ENCODE data around the gene CCDC177. TPM values are rescaled to one million over a fixed set of nuclear protein-coding genes. Genes with fewer than 3 reads are reported as not detected.
A peak's percentile ranks its signal among the peaks of the same experiment; 100 is the strongest.

CCDC177 gene
- total RNA-seq, 1 donor from 2014 or later, result 3.4 TPM

DNA sequence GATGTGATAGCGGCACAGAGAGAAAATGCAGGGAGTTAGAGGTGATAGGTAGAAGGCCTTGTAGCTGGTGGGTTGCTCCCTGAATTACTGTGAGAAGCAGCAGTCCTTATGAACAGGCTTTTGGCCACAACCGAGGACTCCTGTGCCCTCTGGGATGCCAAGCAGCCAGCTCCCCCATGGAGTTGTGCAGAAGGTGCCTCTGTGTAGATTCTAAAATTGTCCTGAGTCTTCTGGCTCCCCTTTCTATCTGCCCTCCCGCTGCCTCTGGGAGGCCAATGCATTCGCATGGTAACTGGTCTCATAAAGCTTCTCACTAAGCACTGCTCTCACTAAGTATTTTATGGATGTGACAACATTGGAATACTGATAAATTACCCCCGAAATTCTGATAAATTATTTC, 20.7 kb upstream of the CCDC177 start:
- Mint-ChIP-seq H3K4me3 (no peak overlapping the region), H3K4me1 (ENCODE audit: unreplicated experiment) (peaks cover 19% of the 10 kb centered on the region), H3K27ac (peak overlapping the region; percentile 32)

DNA sequence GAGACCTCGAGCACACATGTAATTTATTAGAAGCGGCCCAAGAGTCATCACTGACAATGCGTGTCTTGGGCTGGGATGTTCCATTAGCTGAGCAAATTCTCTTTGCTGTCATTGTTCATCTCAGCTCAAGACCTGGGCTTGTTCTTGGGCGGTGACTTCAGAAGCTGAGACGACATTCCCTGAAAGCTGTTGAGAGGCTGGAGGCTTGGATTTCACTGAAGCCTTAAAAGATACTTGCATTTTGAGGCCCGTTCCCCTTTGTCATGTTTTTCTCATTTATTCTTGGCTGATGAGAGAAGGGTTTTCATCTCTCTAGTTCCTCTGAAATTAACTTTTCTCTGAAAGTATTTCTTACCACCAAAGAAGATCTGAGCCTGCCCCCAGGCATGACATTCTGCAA, 20.2 kb upstream of the CCDC177 start:
- Mint-ChIP-seq H3K36me3 (no peaks in the 10 kb centered on the region), H3K4me3 (no peak overlapping the region), H3K4me1 (ENCODE audit: unreplicated experiment) (peaks cover 19% of the 10 kb centered on the region), H3K27ac (peak overlapping the region; percentile 32), H3K27me3 (no peaks in the 10 kb centered on the region), H3K9me3 (no peaks in the 10 kb centered on the region)
- TF ChIP-seq, protein P1, sequence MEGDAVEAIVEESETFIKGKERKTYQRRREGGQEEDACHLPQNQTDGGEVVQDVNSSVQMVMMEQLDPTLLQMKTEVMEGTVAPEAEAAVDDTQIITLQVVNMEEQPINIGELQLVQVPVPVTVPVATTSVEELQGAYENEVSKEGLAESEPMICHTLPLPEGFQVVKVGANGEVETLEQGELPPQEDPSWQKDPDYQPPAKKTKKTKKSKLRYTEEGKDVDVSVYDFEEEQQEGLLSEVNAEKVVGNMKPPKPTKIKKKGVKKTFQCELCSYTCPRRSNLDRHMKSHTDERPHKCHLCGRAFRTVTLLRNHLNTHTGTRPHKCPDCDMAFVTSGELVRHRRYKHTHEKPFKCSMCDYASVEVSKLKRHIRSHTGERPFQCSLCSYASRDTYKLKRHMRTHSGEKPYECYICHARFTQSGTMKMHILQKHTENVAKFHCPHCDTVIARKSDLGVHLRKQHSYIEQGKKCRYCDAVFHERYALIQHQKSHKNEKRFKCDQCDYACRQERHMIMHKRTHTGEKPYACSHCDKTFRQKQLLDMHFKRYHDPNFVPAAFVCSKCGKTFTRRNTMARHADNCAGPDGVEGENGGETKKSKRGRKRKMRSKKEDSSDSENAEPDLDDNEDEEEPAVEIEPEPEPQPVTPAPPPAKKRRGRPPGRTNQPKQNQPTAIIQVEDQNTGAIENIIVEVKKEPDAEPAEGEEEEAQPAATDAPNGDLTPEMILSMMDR (conservative IDR thresholded peaks at IDR 0.05), result no peak
- no peak for DNase-seq (ENCODE audit: extremely low spot score, unreplicated experiment)

More for the DNA sequence above, 20.7 kb upstream of the CCDC177 start:
- H3K36me3 Mint-ChIP-seq, result no peaks in the 10 kb centered on the region
- no peak for DNase-seq (ENCODE audit: extremely low spot score, unreplicated experiment)
- H3K9me3 Mint-ChIP-seq, result no peaks in the 10 kb centered on the region
- H3K27me3 Mint-ChIP-seq, result no peaks in the 10 kb centered on the region
- TF ChIP-seq, protein P1 (conservative IDR thresholded peaks at IDR 0.05), result no peak

DNA sequence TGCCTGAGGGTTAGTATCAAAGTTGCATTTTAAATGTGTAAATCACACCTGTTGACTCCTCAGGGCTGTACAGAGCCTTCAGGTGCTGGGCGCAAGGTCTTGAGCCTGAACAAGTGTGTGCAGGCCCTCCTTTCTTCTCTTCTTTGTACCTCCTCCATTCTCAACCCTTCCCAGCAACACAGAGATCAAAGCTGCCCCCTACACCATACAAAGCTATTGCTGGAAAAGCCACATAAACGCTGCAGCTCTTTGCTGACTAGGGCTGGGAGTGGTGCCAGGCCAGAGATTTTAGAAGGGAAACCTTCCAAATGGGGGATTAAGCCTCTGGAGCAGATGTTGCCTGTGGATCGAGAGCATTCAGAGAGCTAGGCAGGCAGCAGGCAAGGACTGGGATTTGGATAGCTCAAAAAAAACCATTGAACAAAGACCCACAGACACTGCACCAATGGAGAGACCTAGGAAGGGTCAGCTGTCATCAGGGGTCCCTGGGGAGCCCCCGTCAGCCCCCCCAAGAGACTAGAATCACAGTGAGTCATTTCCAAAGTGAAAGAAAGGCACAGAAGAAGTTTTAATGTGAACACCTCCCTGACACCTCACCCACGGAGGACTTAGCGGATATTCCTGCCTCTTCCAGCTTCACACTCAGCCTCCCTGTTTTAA, 18.5 kb upstream of the CCDC177 start:
- no peak for DNase-seq (ENCODE audit: extremely low spot score, unreplicated experiment)
- Mint-ChIP-seq H3K4me1 (ENCODE audit: unreplicated experiment) (peaks cover 19% of the 10 kb centered on the region), H3K9me3 (no peaks in the 10 kb centered on the region), H3K36me3 (no peaks in the 10 kb centered on the region), H3K27ac (peak overlapping the region; percentile 10), H3K4me3 (no peak overlapping the region), H3K27me3 (no peaks in the 10 kb centered on the region)
- TF ChIP-seq, protein P1 (conservative IDR thresholded peaks at IDR 0.05), result no peak

DNA sequence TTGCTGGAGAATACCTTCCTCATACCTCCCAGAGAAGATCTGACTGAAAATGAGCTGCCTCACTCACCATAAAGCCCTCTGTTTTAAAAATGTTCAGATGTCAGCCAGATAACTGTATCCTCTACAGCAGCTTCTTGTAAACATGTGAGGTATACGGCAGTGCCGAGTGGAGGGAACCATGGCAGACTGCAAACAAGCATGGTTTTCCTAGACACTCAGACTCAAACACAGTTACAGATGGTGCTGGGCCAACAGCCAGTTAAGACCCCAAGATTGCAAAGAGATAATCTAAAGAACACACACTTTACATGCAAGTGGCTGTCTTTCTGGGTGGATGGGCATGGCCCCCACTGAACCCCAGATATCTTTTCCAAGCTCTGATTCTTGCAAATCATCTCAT, 16.6 kb upstream of the CCDC177 start:
- no peak overlapping the region for H3K27ac Mint-ChIP-seq

DNA sequence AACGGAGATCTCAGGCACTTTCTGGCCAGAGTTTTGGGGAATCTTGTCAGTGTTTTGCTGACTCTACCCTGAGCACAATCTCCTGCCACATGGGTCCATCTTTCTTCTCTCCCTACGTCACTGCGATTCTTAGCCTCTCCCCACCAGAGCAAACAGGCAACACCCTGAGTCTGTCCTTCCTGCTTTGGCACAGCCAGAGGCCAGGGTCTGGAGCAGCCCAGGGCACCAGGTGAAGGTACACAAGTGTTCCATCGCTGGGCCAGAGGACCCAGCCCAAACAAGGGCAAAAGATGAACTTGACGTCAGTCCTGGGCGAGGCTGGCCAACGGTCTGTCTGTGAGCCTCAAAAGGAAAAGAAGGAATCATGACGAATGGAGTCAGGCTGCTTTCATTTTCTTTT, 12.7 kb upstream of the CCDC177 start:
- H3K9me3 Mint-ChIP-seq, result no peaks in the 10 kb centered on the region
- no peaks in the 10 kb centered on the region for H3K4me1 Mint-ChIP-seq (ENCODE audit: unreplicated experiment)
- no peak overlapping the region for H3K27ac Mint-ChIP-seq
- no peak for DNase-seq (ENCODE audit: extremely low spot score, unreplicated experiment)
- H3K4me3 Mint-ChIP-seq, result no peak overlapping the region
- no peaks in the 10 kb centered on the region for H3K27me3 Mint-ChIP-seq
- no peaks in the 10 kb centered on the region for H3K36me3 Mint-ChIP-seq
- TF ChIP-seq, protein P1 (conservative IDR thresholded peaks at IDR 0.05), result no peak

More for the DNA sequence above, 16.6 kb upstream of the CCDC177 start:
- Mint-ChIP-seq H3K9me3 (no peaks in the 10 kb centered on the region), H3K36me3 (no peaks in the 10 kb centered on the region), H3K27me3 (no peaks in the 10 kb centered on the region), H3K4me1 (ENCODE audit: unreplicated experiment) (peaks cover 19% of the 10 kb centered on the region), H3K4me3 (no peak overlapping the region)
- TF ChIP-seq, protein P1 (conservative IDR thresholded peaks at IDR 0.05), result no peak
- no peak for DNase-seq (ENCODE audit: extremely low spot score, unreplicated experiment)

Measured in type B pancreatic cell (in vitro differentiated cells).